Measurements from ENCODE around the gene KANK3.

The KANK3 gene

GRCh38 chr19:8308891-8309291 is 34.2 kb downstream of the KANK3 start:
- Mint-ChIP-seq H3K27me3 (ENCODE audit: low read depth) (no peaks in the 10 kb centered on the region), H3K4me3 (peak overlapping the region; percentile 89 to 94 (median 94)), H3K9me3 (no peaks in the 10 kb centered on the region), H3K27ac (peak overlapping the region in 2 of 3 experiments; percentile 64 to 88), H3K4me1 (peaks cover 21% of the 10 kb centered on the region), H3K36me3 (ENCODE audit: low read depth) (peaks cover 9% of the 10 kb centered on the region)
- no peak for TF ChIP-seq CTCF (IDR thresholded peaks at IDR 0.05; ENCODE audit: unreplicated experiment in 3 of 3)

GRCh38 chr19:8307965-8308866 is 34.8 kb downstream of the KANK3 start, which contains the start of gene CD320:
Gene CD320 (minus strand): TSS chr19:8308358. CDS start chr19:8308290, 68 bp downstream.
- no peaks in the 10 kb centered on the region for H3K27me3 Mint-ChIP-seq (ENCODE audit: low read depth)
- peaks cover 9% of the 10 kb centered on the region for H3K36me3 Mint-ChIP-seq (ENCODE audit: low read depth)
- peak within 1 kb of the TSS; percentile 89 to 94 (median 94) for H3K4me3 Mint-ChIP-seq
- H3K27ac Mint-ChIP-seq = peak within 1 kb of the TSS; percentile 14 to 88 (median 86)
- peaks cover 21% of the 10 kb centered on the region for H3K4me1 Mint-ChIP-seq
- TF ChIP-seq CTCF (IDR thresholded peaks at IDR 0.05; ENCODE audit: unreplicated experiment in 3 of 3) = no peak
- H3K9me3 Mint-ChIP-seq = no peaks in the 10 kb centered on the region

GRCh38 chr19:8307400-8307964 is 35.6 kb downstream of the KANK3 start:
- H3K4me1 Mint-ChIP-seq = peaks cover 21% of the 10 kb centered on the region
- no peak for TF ChIP-seq CTCF (IDR thresholded peaks at IDR 0.05; ENCODE audit: unreplicated experiment in 3 of 3)
- H3K4me3 Mint-ChIP-seq = peak overlapping the region; percentile 89 to 94 (median 94)
- peaks cover 9% of the 10 kb centered on the region for H3K36me3 Mint-ChIP-seq (ENCODE audit: low read depth)
- peak overlapping the region; percentile 14 to 88 (median 86) for H3K27ac Mint-ChIP-seq
- no peaks in the 10 kb centered on the region for H3K27me3 Mint-ChIP-seq (ENCODE audit: low read depth)
- H3K9me3 Mint-ChIP-seq = no peaks in the 10 kb centered on the region

GRCh38 chr19:8306235-8307054 is 36.6 kb downstream of the KANK3 start:
- Mint-ChIP-seq H3K9me3 (no peaks in the 10 kb centered on the region), H3K36me3 (ENCODE audit: low read depth) (peaks cover 9% of the 10 kb centered on the region), H3K4me1 (peaks cover 21% of the 10 kb centered on the region), H3K27ac (no peak overlapping the region), H3K27me3 (ENCODE audit: low read depth) (no peaks in the 10 kb centered on the region), H3K4me3 (peak overlapping the region; percentile 89 to 94 (median 94))
- TF ChIP-seq CTCF (IDR thresholded peaks at IDR 0.05; ENCODE audit: unreplicated experiment in 3 of 3) = no peak

GRCh38 chr19:8305798-8306197 is 37.3 kb downstream of the KANK3 start:
- no peaks in the 10 kb centered on the region for H3K9me3 Mint-ChIP-seq
- peaks cover 21% of the 10 kb centered on the region for H3K4me1 Mint-ChIP-seq
- H3K36me3 Mint-ChIP-seq (ENCODE audit: low read depth) = peaks cover 3% of the 10 kb centered on the region
- no peaks in the 10 kb centered on the region for H3K27me3 Mint-ChIP-seq (ENCODE audit: low read depth)
- no peak for TF ChIP-seq CTCF (IDR thresholded peaks at IDR 0.05; ENCODE audit: unreplicated experiment in 3 of 3)
- H3K27ac Mint-ChIP-seq = no peak overlapping the region
- H3K4me3 Mint-ChIP-seq = peak overlapping the region in 1 of 3 experiments; percentile 42

Measured in nephron (organoid).